Stimulated activated CD8-positive, alpha-beta memory T cell treated with anti-CD3 and anti-CD28 coated beads, Interleukin-2, amount 100 ng/mL, for 48 hours (primary cell): Measurements from ENCODE around the gene CTSD.

ENCODE experiments used
- DNase-seq, 2 donors: peaks; one replicate each; pipeline ENCODE4 v3.0.0-alpha.2; 2020; ENCODE audit warnings: low read depth in 2 of 2

Gene CTSD

DNA sequence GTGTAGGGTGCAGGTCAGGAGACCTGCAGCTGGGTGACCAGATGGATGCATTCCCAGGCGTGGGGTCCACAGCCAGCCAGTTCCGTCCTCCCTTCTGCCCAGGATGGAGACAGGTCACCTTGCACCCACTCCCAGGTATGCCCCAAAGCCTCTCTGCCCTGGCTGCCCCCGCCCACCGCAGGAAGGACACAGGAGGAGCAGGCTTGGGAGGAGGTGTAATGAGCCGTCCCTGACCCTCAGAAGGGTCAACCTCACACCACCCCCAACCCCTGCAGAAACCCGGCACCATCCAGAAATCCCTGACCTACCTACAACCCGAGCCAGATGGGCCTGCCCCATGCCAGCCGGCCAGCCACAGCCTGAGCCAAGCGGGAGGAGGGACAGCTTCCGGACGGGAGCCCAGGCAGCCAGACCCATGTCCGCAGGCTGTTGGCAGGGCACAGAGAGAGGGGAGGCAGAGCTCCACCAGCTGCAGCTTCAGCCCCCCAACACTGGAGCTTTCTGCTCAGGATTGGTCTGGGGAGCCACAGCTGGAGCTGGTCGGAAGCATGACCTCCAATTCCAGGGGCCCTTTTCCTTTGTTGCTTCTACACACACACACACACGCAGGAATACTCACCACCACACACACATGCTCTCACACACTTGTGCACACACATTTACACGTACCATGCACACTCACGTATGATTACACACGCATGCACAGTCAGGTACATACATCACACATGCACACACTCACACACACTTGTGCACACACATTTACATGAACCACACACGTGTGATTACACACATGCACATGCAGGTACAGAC lies 18.6 kb downstream of the CTSD start:
- DNase-seq: no peak

DNA sequence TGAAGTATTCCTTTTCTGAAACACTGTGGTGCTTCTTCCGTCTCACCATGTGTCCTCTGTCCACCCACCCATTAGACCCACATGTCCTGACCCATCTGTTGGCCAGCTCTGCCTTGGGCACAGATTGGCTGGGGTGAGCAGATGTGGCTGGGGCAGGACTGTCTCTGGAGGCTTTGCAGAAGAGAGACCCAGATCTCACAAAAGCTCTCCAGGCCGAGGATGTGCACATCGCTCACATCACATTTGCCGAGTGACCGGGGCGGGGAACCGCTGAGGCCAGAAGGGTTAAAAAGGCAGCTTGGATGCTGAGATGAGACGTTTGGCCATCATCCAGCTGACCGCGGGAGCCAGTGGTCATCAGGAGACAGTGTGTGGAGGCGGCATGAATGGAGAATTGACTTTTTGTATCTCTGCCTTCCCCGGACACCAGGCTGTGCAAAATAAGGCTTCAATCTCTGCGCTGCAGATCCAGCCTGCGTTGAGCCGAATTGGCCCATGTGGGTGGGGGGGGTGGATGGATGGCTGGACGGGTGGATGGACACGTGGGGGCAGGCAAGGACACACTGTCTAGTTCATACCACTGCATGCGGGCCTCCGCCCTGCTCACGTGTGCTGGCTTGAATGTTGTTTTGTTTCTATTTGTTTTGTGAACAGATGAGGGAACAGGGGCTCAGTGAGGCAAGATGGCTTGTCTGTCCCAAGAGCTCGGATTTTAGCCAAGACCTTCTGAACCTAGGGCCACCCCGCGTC lies 19.4 kb downstream of the CTSD start:
- no peak for DNase-seq

DNA sequence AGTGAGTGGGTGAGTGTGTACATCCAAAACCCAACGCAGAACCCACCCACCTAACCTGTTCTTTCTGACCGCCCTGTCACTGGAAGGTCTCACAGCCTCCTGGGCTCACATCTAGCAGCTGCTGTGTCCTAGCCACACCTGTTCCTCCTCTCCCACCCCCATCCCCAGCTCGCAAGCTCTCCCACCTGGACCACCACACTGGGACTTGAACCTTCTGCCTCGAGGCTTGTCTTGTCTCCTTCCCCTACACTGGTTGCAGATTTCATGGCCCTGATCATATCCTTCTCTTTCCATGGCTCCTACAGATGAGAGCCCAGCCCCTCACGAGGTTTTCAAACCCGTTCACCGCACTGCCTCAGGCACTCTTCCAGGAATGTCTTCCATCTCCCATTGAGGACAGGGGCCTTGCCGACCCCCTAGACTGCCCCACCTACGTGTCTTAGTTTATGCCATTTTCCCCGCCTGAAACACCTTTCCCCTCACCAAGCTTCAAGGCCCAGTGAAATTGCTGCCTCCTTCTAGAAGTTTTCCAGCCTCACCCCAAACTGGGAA lies 20.1 kb downstream of the CTSD start:
- DNase-seq: no peak

DNA sequence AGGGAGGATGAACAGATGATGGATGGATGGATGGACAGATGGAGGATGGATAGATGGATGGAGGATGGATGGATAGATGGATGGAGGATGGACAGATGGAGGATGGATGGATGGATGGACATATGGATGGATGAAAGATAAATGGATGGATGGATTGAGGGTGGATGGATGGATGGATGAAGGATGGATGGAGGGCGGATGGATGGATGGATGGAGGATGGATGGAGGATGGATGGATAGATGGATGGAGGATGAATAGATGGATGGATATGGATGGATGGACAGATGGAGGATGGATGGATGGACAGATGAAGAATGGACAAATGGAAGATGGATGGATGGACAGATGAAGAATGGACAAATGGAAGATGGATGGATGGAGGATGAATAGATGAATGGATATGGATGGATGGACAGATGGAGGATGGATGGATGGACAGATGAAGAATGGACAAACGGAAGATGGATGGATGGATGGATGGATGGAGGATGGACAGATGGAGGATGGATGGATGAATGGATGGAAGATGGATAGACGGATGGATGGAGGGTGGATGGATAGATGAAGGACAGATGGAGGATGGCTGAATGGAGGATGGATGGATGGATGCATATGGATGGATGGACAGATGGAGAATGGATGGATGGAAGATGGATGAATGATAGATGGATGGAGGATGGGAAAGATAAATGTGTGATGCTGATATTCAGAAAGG lies 20.7 kb downstream of the CTSD start:
- DNase-seq: no peak

DNA sequence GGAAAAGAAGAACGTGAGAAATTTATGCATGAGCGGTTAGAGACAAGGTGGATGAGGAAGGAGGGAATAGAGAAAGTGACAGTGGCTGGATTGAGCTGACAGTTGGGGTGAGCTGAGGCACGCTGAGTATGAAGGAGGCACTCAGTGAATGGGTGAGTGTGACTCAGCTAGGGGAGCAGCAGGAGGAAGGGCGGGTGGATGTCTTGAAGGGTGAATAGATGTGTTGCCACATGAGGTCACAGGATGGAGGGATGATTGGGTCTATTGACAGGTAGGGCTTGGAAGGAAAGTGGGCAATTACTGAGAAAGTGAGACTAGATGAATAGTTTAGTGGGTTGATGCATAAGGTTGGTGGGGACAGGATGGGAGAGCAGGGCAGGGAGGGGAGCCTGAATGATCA lies 21.4 kb downstream of the CTSD start:
- no peak for DNase-seq

DNA sequence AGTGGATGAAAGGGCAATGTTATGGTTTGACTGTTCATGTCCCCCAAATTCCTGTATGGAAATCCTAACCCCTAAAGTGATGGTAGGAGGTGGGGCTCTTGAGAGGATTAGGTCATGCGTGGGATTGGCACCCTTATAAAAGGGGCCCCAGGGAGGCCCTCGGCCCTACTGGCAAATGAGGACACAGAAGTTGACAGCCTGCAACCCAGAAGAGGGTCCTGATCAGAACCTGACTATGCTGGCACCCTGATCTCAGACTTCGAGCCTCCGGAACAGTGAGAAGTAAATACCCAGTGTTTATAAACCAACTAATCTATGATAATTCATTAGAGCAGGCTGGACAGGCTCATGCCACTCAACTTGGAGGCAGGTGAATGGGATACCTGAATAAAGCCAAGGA lies 22.0 kb downstream of the CTSD start:
- DNase-seq: no peak

DNA sequence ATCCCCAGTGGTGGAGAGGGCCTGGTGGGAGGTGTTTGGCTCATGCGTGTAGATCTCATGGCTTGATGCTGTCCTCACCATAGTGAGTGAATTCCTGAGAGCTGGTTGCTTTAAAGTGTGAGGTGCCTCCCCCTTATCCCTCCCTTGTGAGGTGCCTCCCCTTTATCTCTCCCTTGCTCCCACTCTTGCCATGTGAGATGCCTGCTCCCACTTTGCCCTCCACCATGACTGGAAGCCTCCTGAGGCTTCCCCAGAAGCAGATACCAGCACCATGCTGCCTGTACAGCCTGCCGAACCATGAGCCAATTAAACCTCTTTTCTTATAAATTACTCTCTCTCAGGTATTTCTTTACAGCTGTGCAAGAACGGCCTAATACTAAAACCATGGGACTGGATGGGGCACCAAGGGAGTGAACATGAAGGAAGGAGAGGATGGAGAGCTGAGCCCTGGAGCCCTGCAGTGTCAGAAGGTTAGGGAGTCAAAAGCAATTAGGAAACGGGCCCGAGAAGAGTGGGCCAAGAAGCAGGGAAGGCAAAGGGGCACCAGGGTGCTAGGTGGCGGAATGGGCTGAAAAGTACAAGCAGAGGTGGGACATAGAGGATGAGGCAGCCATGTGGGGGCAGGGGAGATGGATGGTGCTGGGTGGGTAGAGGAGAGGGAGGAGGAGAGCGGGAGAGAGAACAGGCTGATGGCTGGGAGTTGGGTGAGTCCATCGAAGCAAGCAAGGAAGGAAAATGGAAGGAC lies 22.8 kb downstream of the CTSD start:
- no peak for DNase-seq

DNA sequence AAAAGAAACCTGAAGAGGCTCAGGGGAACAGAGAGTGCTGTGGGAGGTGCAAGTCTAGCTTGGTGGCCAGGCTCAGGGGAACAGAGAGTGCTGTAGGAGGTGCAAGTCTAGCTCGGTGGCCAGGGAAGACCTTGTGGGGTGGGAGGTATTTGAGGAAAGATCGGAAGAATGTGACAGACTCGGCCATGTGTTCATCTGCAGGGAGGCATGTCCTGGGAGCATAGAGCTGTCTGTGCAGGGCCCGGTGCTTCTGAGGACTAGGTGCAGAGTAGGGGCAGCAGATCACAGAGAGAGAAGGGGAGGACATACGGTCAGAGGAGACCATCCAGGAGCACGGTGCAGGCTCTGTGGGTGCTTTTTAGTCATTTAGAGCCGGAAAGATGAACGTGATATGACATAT lies 24.2 kb downstream of the CTSD start:
- DNase-seq: no peak

DNA sequence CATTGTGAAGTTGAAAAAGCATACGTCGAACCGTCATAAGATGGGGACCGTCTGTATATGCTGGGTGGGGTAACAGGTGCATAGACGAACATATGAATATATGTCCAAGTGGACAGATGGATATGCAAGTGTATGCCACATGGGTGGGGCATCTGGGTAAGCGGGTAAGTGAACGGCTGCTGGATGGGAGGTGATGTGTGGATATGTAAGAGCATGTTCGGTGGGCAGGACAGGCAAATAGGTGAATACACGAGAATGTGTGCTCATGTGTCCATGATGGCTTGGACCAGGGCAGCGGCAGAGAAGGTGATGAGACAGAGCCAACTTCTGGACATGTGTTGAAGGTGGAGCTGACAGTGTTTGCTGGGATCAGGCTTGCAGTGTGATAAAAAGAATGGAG lies 25.3 kb downstream of the CTSD start:
- DNase-seq: no peak

DNA sequence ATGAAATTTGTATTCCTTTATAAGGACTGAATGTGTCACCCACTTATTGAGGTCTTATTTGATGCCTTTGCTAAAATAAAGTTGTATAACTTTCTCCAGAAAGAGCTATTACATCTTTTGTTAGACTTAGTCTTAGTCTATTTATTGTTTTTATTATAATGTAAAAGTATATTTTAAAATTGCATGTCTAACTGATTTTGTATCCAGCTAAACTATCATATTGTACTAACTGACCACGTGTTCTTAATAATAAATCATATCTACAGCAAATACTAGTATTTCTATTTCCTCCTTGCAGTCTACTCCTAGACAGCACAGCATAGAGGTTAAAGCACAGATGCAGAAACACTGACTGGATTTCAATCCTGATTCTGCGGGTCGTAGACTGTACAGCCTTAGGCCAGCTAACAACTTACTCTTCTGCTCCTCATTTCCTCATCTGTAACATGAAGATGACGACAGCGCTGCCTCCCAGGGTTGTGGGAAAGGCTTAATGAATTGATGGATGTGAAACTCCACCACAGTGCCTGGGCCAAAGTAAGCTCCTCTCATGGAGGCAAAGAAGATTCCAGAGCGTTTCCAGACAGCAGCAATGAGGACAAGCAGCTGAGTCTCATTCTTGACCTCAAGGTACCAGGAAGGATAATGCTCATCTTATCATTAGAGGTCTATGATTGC lies 26.5 kb downstream of the CTSD start:
- DNase-seq: no peak

DNA sequence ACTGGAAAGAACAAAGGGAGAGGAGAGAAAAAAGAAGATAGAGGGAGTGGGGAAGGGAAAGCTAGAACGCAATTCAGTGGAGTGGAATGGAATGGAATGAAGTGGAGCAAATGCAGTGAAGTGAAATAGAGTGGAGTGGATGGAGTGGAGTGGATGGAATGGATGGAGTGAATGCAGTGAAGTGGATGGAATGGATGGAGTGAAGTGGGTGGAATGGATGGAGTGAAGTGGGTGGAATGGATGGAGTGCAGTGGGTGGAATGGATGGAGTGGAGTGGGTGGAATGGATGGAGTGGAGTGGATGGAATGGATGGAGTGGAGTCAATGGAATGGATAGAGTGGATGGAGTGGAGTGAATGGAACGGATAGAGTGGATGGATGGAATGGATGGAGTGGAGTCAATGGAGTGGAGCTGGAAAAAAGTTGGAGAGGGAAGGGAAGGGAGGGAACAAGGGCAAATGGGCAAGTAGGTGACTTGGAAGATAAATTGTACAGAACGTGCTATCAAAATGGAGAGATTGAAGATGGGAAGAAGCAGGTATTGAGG lies 27.2 kb downstream of the CTSD start:
- no peak for DNase-seq

DNA sequence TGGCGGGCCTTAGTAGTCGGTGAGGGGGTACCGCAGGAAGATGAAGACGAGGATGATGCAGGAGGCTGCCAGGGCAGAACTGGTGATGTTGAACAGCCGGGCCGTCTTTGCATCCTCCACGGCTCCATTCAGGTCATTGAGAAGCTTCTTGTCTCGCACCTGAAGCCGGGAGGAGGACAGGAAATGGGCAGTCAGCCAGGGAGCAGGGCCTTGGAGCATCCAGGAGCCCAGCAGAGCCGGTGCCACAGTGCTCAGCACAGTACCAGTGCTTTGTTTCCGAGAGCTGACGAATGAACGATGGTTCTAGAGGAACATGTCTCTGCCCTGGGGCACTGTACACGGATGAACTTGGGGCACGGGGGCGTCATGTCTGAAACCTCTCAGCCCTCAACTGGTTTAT lies 28.5 kb downstream of the CTSD start:
- no peak for DNase-seq

DNA sequence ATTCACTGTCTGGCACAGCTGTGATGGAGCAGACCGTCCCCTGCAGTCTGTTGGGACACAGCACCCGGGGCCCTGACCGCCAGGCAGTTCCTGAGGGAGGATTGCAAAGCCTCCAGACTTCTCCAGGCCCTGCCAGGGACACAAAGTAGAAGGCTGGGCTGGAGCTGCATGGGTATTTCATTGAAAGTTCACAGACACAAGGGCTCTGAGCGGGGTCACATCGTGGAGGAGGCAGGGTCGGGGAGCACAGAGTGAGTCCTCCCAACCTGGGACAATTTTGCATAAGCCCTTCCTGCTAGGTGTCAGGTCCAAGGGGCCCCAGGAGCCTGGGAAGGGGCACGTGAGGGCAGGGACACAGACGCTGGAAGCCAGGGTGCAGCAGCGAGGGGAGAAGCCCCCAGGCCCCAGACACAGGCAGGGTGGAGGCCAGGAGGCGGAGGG lies 29.1 kb downstream of the CTSD start:
- no peak for DNase-seq

DNA sequence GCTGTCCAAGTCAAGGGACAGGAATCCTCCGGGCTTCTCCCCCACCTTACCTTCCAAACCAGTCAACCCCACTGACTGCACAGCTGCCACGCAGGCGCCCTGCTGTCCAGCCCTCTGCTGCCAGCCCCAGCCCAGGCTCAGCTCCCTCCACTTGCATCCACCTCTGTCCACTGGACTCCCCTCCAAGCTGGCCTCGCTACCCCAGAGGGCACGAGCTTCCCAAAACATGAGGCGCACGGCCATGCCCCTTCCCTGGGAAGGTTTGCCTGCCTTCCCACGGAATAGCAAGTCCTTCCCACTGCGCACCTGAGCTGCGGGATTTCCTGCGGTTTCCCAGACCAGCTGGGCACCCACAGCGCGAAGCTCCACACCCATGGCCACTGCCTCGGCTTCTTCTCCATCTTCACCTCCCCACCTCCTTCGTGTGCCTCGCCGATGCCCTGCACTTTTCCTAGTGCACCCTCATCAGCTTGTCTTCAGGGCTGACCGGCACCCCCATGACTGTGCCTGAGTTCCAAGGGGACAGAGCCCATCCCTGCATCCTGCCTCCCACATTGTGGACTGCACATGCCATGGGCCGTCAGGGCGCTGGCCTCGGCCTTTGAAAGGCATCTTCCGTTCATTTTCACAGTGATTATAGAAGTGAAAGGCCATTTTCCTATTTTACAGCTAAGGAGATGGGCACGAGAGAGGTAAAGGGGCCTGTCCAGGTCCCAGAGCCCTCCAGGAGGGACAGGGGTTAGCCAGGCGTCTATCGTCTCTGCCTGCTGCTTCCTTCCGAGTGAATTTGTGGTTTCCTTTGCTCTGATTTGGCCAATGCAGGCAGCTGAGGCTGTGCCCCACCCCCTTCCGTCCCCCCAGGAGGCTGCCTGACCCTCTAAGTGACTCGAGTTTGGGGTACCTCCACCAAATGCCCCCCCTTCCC lies 29.7 kb downstream of the CTSD start:
- DNase-seq: no peak

DNA sequence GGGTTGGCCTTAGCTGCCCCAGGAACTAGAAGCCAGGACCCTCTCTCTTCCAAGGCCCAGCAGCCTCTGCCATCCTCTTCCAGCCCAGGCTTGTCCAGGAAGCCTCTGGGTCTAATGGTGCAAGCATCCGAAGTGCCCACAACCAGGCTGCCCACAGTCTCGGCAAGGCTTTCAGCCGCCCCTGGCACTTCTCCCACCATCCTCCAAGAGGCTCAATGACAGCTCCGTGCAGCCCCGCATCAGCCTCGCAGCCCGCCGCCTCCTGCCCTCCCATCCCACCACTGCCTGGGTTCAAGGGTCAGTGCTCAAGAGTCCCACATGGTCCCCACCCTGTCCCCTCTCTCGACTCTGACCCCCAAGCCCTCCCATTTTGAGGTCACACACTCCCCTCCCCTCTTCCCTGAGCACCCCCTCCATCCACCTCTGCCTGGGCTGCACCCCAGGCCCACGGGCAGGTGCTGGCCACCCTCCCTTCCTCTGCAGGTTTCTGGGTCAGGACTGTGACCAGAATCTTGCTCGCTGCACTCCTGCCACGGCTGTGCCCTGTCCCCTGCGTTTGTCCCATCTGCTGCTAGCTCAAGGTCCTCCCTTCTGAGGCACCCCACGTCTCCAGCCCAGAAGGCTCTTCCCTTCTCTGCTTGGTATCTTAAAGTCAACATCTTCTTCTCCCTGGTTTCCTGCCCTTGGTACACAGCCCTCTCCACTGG lies 30.6 kb downstream of the CTSD start:
- no peak for DNase-seq

DNA sequence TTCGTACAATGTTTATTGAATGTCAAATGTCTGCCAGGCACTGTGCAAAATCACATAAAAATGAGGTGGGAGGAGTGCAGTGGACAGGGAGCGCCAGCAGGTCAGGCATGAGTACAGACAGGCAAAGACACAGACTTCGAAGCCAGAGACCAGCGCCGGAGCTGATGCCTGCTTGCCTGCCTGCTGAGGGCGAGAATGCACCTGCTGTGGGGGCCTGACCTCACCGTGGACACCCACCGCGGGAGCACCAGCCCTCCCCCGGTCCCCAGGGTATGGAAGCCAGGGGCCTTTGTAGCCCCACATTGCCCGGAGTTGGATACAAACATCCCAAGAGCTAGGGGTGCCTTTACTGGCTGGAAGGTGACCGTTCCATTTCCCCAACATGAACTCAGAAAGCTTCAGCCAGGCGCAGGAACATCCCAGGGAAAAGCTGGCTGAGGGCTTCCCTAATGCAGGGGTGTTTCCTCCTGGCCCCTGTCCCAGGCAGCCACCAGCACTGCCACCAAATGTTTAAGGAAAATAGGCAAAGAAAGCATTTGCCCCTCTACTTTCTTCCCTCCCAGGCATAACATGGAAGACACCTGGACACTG lies 31.2 kb downstream of the CTSD start:
- DNase-seq: no peak

DNA sequence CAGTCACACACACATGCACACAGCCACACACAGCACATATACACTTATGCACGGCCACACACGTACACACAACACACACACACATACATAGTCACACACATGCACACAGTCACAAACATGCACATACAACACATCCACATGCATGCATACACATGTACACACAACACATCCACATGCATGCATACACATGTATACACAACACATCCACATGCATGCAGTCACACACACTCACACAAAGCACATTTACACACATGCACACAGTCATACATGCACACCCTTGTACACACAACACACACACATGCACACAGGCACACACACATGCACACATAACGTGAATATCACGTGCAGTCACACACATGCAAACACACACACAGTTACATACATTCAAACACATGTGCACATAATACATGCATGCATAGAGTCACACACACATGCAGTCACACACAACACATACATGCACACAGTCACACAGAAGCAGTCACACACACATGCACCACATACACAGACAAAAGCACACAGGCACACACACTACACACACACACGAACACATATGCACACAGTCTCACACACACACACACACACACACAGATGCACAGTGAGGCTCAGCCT lies 32.2 kb downstream of the CTSD start:
- DNase-seq: no peak

DNA sequence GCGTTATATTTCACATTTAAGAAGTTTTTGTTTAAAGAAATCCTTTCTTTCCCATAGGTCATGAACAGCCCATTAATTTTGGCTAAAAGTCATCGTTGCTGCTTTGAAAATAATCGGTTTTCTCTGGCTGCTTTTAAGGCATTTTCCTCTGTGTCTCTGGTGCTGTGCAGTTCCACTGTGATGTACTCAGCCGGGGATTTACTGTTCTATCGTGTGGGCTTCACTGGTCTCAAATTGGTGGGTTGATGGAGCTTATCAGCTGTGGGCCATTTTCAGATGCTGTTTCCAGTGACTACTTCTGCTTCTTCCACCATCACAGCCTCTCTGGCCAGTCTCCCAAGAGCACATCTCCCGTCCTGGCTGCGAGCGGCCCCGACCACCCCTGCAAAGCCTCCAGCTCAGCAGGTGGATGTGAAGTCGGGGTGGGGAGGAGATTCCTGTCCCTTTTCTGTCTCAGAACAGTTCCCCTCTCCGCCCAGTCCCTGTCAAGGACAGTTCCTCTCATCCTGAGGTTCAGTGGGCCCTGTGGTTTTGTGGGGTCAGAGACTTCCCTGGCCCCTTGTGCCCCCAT lies 33.6 kb downstream of the CTSD start:
- no peak for DNase-seq
